Measurements from ENCODE around the gene EXO1. TPM values are rescaled to one million over a fixed set of nuclear protein-coding genes. Genes with fewer than 3 reads are reported as not detected.
A peak's percentile ranks its signal among the peaks of the same experiment; 100 is the strongest.
"Not testable (repeated sequence)": the region's sequence is repeated elsewhere in the genome, so short reads cannot be mapped to it uniquely, and the experiment has no call there.

The EXO1 gene
- total and polyA plus RNA-seq, 2 experiments from 2014 or later: 3.1 to 5.0 TPM

DNA sequence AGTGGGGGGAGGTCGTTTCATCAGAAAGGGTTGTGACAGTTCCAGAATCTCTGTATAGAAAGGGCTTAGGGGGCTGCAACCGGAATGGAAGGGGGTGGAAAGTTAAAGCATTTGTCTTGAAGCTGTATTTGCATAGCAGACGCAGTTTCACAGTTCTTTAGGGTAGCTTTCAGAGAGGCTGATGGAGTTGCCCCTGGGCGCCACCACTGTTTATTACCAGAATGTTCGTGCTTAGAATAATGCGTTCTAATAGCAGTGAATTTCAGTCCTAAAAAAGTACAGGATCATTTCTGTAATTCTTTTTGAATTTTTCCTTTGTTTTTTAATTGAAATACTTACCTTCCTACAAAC is 1.3 kb downstream of the EXO1 start:
- Histone ChIP-seq H3K4me3 (no peak overlapping the region), H3K9me2 (replicated peaks; ENCODE audit: insufficient read depth) (no peaks in the 10 kb centered on the region), H3K27me3 (no peaks in the 10 kb centered on the region), H3K9me3 (ENCODE audit: low read depth) (no peaks in the 10 kb centered on the region), H3K36me3 (replicated peaks; ENCODE audit: insufficient read depth, low read depth) (no peaks in the 10 kb centered on the region), H3K79me2 (peaks cover 3% of the 10 kb centered on the region), H3K4me1 (ENCODE audit: insufficient read depth) (peaks cover 4% of the 10 kb centered on the region), H4K20me1 (ENCODE audit: insufficient read depth, poor library complexity, severe bottlenecking) (no peaks in the 10 kb centered on the region), H3K4me2 (peak overlapping the region; percentile 93), H2AFZ (no peak overlapping the region), H3K27ac (no peak overlapping the region)
- DNase-seq (ENCODE audit: low spot score): no peak
- WGBS (ENCODE audit: low lambda C conversion rate, missing lambda C conversion rate): 35% methylated on average over 6 of the region's 6 CpGs
- TF ChIP-seq CTCF (IDR thresholded peaks at IDR 0.05; ENCODE audit: poor library complexity) (no peak), EZH2phosphoT487 (IDR thresholded peaks at IDR 0.05; ENCODE audit: low read depth, severe bottlenecking, unreplicated experiment) (no peak), EZH2 (IDR thresholded peaks at IDR 0.05; ENCODE audit: borderline replicate concordance) (no peak)

GRCh38 chr1:241855545-241856140 is 7.6 kb downstream of the EXO1 start:
- H3K79me2 ChIP-seq; H3K36me3 ChIP-seq (replicated peaks; ENCODE audit: insufficient read depth, low read depth); H2AFZ ChIP-seq; H3K9me2 ChIP-seq (replicated peaks; ENCODE audit: insufficient read depth); H3K27me3 ChIP-seq; H3K4me3 ChIP-seq; DNase-seq (ENCODE audit: low spot score); H4K20me1 ChIP-seq (ENCODE audit: insufficient read depth, poor library complexity, severe bottlenecking); H3K4me1 ChIP-seq (ENCODE audit: insufficient read depth); H3K4me2 ChIP-seq; H3K9me3 ChIP-seq (ENCODE audit: low read depth); H3K27ac ChIP-seq: not testable (repeated sequence)
- WGBS (ENCODE audit: low lambda C conversion rate, missing lambda C conversion rate): 98% methylated on average over 14 of the region's 41 CpGs

DNA sequence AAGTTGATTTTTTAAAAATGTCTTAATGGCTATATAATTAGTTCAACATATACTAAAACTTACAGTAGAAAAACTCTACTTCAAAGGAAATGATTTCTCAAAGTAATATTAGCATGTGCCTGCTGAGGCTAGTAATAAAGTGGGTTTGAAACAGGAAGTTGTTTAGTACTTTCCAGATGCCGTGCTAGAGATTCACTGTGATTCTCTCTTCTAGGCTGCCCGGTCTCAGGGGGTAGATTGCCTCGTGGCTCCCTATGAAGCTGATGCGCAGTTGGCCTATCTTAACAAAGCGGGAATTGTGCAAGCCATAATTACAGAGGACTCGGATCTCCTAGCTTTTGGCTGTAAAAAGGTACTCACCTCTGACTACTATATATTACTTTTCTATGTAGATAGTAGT is 9.1 kb downstream of the EXO1 start:
- no peaks in the 10 kb centered on the region for H3K36me3 ChIP-seq (replicated peaks; ENCODE audit: insufficient read depth, low read depth)
- H3K9me3 ChIP-seq (ENCODE audit: low read depth): no peaks in the 10 kb centered on the region
- no peaks in the 10 kb centered on the region for H3K9me2 ChIP-seq (replicated peaks; ENCODE audit: insufficient read depth)
- WGBS (ENCODE audit: low lambda C conversion rate, missing lambda C conversion rate): 83% methylated on average over 6 of the region's 6 CpGs
- no peaks in the 10 kb centered on the region for H3K79me2 ChIP-seq
- no peak overlapping the region for H3K4me3 ChIP-seq
- H3K27me3 ChIP-seq: no peaks in the 10 kb centered on the region
- no peak overlapping the region for H2AFZ ChIP-seq
- H3K4me2 ChIP-seq: no peak overlapping the region
- H3K4me1 ChIP-seq (ENCODE audit: insufficient read depth): no peaks in the 10 kb centered on the region
- H4K20me1 ChIP-seq (ENCODE audit: insufficient read depth, poor library complexity, severe bottlenecking): no peaks in the 10 kb centered on the region
- H3K27ac ChIP-seq: no peak overlapping the region
- DNase-seq (ENCODE audit: low spot score): no peak
- no peak for TF ChIP-seq CTCF (IDR thresholded peaks at IDR 0.05; ENCODE audit: poor library complexity)
- TF ChIP-seq EZH2phosphoT487 (IDR thresholded peaks at IDR 0.05; ENCODE audit: low read depth, severe bottlenecking, unreplicated experiment): no peak
- TF ChIP-seq EZH2 (IDR thresholded peaks at IDR 0.05; ENCODE audit: borderline replicate concordance): no peak

DNA sequence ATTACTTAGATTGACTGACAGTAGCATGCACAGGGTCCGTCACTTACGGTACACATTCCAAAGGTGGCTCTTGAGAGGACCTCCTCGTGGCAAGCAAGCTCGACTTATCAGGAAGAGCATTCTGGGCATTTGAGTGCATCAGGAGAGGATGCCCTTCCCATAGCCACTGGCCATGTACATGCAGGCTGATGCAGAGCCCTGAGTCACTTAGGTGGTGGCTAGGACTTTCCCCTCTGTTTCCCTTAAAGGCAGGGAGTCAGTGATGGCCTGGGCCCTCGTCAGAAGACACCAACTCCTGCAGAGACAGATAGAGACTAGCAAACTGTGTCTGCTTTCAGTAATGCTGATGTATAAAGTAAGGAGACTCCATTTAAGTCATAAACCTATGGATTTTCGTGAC is 12.9 kb downstream of the EXO1 start:
- no peak overlapping the region for H3K27ac ChIP-seq
- no peaks in the 10 kb centered on the region for H3K79me2 ChIP-seq
- TF ChIP-seq EZH2phosphoT487 (IDR thresholded peaks at IDR 0.05; ENCODE audit: low read depth, severe bottlenecking, unreplicated experiment) (no peak), EZH2 (IDR thresholded peaks at IDR 0.05; ENCODE audit: borderline replicate concordance) (no peak), CTCF (IDR thresholded peaks at IDR 0.05; ENCODE audit: poor library complexity) (no peak)
- no peaks in the 10 kb centered on the region for H3K9me2 ChIP-seq (replicated peaks; ENCODE audit: insufficient read depth)
- H3K36me3 ChIP-seq (replicated peaks; ENCODE audit: insufficient read depth, low read depth): no peaks in the 10 kb centered on the region
- WGBS (ENCODE audit: low lambda C conversion rate, missing lambda C conversion rate): 86% methylated on average over 6 of the region's 6 CpGs
- no peak for DNase-seq (ENCODE audit: low spot score)
- no peaks in the 10 kb centered on the region for H4K20me1 ChIP-seq (ENCODE audit: insufficient read depth, poor library complexity, severe bottlenecking)
- no peak overlapping the region for H2AFZ ChIP-seq
- no peaks in the 10 kb centered on the region for H3K4me1 ChIP-seq (ENCODE audit: insufficient read depth)
- H3K9me3 ChIP-seq (ENCODE audit: low read depth): no peaks in the 10 kb centered on the region
- H3K4me2 ChIP-seq: no peak overlapping the region
- no peaks in the 10 kb centered on the region for H3K27me3 ChIP-seq
- no peak overlapping the region for H3K4me3 ChIP-seq
